ENCODE results near the gene MAP3K7. TPM values are rescaled to one million over a fixed set of nuclear protein-coding genes. Genes with fewer than 3 reads are reported as not detected.

Gene MAP3K7
- total RNA-seq (1 to 10 TPM; 9.0 to 9.3 TPM), total RNA-seq (45.8 to 132 (median 94.8) reads per million in 172 experiments)
- polyA plus RNA-seq (2013, experiment 1 of 2) = 29.4 TPM
- 26.9 TPM for polyA plus RNA-seq (2013, experiment 2 of 2)

GRCh38 chr6:90586836-90587638 is at the start of gene MAP3K7:
MAP3K7 (minus strand) TSS chr6:90587072; CDS start chr6:90586883, 189 bp downstream.
- no peaks in the 10 kb centered on the region for H3K9me3 ChIP-seq (ENCODE audit: control insufficient read depth in 1 of 2, insufficient read depth in 1 of 2, low read length in 2 of 2)
- peaks cover 15% of the 10 kb centered on the region for H3K36me3 Mint-ChIP-seq (ENCODE audit: low read depth)
- DNase-seq (peak; percentile 80 to 97 (median 92)), ATAC-seq (ENCODE audit: poor library complexity) (peak; percentile 85)
- ChIA-PET POLR2A (interaction anchor here (0.7 to 1.6 kb wide), 9 partner anchors 8 to 1624 kb away, joined by 3 to 10 read pairs (median 3); partner anchors contain the start of genes PNRC1 and RNGTT), CTCF (interaction anchor here (0.9 to 1.5 kb wide), 2 partner anchors 12 to 767 kb away, joined by 3 to 4 read pairs; partner anchors contain the start of gene MDN1)
- intact Hi-C loops (cut with DNase I, micrococcal nuclease) = loop anchor here (2.0 to 10.0 kb wide), 5 partner anchors 762 to 1625 kb away; partner anchors contain the start of genes CASP8AP2 (in 2 of the 2), RNGTT (in 2 of the 2) and UBE2J1 (in 1 of the 2)
- H3K9me3 Mint-ChIP-seq = no peaks in the 10 kb centered on the region
- H3K27me3 ChIP-seq (ENCODE audit: control insufficient read depth in 1 of 2, insufficient read depth in 2 of 2, low read length in 2 of 2) = peaks cover 0 to 9% of the 10 kb centered on the region in 2 experiments
- peaks cover 9% of the 10 kb centered on the region for H3K27me3 Mint-ChIP-seq
- peak within 1 kb of the TSS; percentile 98 for H3K4me3 Mint-ChIP-seq
- no peaks in the 10 kb centered on the region for H3K36me3 ChIP-seq (ENCODE audit: insufficient read depth, low read length)
- peak within 1 kb of the TSS; percentile 94 for H3K4me3 ChIP-seq (ENCODE audit: low read length)
- peak within 1 kb of the TSS; percentile 96 for H3K27ac Mint-ChIP-seq
- H3K27ac ChIP-seq (ENCODE audit: low read depth in 1 of 2, low read length in 2 of 2) = peak within 1 kb of the TSS; percentile 97 to 99
- TF ChIP-seq CTCF (IDR thresholded peaks at IDR 0.05) = no peak
- H3K4me1 ChIP-seq (ENCODE audit: insufficient read depth, low read length) = peaks cover 15% of the 10 kb centered on the region
- H3K4me1 Mint-ChIP-seq (ENCODE audit: low read depth) = peaks cover 50% of the 10 kb centered on the region

DNA sequence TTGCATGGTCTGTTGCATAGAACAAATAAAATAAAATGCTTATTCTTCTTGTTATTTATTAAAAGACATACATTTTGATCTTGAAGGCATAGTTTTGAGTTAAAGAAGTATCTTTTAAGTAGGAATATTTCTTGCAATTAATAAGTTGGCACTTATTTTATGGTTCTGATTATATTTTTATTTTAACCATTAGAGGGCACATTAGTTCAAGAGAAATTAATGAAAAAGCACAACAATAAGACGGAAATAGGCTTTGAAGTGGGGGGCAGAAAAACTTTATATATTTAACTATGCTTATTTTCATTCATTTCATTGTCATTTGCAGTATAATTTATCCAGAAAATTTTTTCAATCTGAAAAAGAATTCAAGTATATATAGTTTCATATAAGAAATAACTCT is 44.2 kb upstream of the MAP3K7 start:
- H3K4me3 ChIP-seq (ENCODE audit: low read length) = no peak overlapping the region
- H3K27ac Mint-ChIP-seq = no peak overlapping the region
- no peaks in the 10 kb centered on the region for H3K36me3 Mint-ChIP-seq (ENCODE audit: low read depth)
- no peak for ATAC-seq (ENCODE audit: poor library complexity)
- H3K4me1 ChIP-seq (ENCODE audit: insufficient read depth, low read length) = no peaks in the 10 kb centered on the region
- peaks cover 3% of the 10 kb centered on the region for H3K9me3 Mint-ChIP-seq
- no peaks in the 10 kb centered on the region for H3K9me3 ChIP-seq (ENCODE audit: control insufficient read depth in 1 of 2, insufficient read depth in 1 of 2, low read length in 2 of 2)
- no peak for TF ChIP-seq CTCF (IDR thresholded peaks at IDR 0.05)
- no peak overlapping the region for H3K27ac ChIP-seq (ENCODE audit: low read depth in 1 of 2, low read length in 2 of 2)
- H3K27me3 ChIP-seq (ENCODE audit: control insufficient read depth in 1 of 2, insufficient read depth in 2 of 2, low read length in 2 of 2) = peaks cover 0 to 6% of the 10 kb centered on the region in 2 experiments
- no peaks in the 10 kb centered on the region for H3K4me1 Mint-ChIP-seq (ENCODE audit: low read depth)
- intact Hi-C loops (cut with DNase I, micrococcal nuclease) = no loop called here
- DNase-seq = no peak
- H3K36me3 ChIP-seq (ENCODE audit: insufficient read depth, low read length) = no peaks in the 10 kb centered on the region
- ChIA-PET CTCF (interaction anchor here (1.7 kb wide), 1 partner anchor 14 kb away, joined by 4 read pairs; no protein-coding TSS in a partner anchor), POLR2A (no interaction called here)
- H3K27me3 Mint-ChIP-seq = peaks cover 23% of the 10 kb centered on the region
- H3K4me3 Mint-ChIP-seq = no peak overlapping the region

DNA sequence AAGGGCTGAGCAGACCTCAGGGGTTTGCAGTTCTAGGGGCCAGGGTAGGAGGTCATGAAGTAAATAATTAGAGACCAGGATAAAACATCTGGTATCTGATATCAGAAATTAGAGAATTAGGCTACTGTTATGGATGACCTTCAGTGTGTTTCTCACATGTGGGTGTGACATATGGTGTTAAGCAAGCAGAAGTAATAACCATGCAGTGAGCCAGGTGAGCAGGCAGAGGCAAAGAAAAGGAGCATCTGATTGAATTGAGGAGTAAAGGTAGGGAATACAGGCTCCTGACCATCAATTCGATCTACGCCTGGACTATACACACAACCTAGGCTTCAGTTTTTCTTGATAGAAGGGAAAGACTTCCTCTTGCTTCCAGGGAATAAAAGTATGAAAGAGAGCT is 34.7 kb upstream of the MAP3K7 start:
- Mint-ChIP-seq H3K9me3 (peaks cover 8% of the 10 kb centered on the region), H3K27ac (no peak overlapping the region), H3K27me3 (peaks cover 70% of the 10 kb centered on the region), H3K4me1 (ENCODE audit: low read depth) (no peaks in the 10 kb centered on the region), H3K36me3 (ENCODE audit: low read depth) (no peaks in the 10 kb centered on the region), H3K4me3 (no peak overlapping the region)
- TF ChIP-seq CTCF (IDR thresholded peaks at IDR 0.05) = no peak
- POLR2A ChIA-PET = no interaction called here
- Histone ChIP-seq H3K36me3 (ENCODE audit: insufficient read depth, low read length) (no peaks in the 10 kb centered on the region), H3K4me3 (ENCODE audit: low read length) (no peak overlapping the region), H3K4me1 (ENCODE audit: insufficient read depth, low read length) (no peaks in the 10 kb centered on the region), H3K9me3 (ENCODE audit: control insufficient read depth in 1 of 2, insufficient read depth in 1 of 2, low read length in 2 of 2) (no peaks in the 10 kb centered on the region), H3K27ac (ENCODE audit: low read depth in 1 of 2, low read length in 2 of 2) (no peak overlapping the region), H3K27me3 (ENCODE audit: control insufficient read depth in 1 of 2, insufficient read depth in 2 of 2, low read length in 2 of 2) (peaks cover 14 to 39% of the 10 kb centered on the region in 2 experiments)
- DNase-seq (no peak), ATAC-seq (ENCODE audit: poor library complexity) (no peak)
- CTCF ChIA-PET = no interaction called here
- intact Hi-C loops (cut with DNase I, micrococcal nuclease) = no loop called here

Measured in CD4-positive, alpha-beta T cell (primary cell).